Measurements from ENCODE around the gene RSU1. TPM values are rescaled to one million over a fixed set of nuclear protein-coding genes. Genes with fewer than 3 reads are reported as not detected.

Gene RSU1
- total and polyA plus RNA-seq, 4 donors = 46.6 to 84.1 (median 68.1) TPM

- WGBS (ENCODE audit: insufficient coverage) = no CpG with 5 or more reads among the region's 2 CpGs
These were observed 167.5 kb downstream of the RSU1 start for GRCh38 chr10:16649757-16650156.

GRCh38 chr10:16648366-16648765 lies 168.9 kb downstream of the RSU1 start:
- H3K27me3 ChIP-seq (ENCODE audit: control insufficient read depth, insufficient read depth, low read length) = no peaks in the 10 kb centered on the region
- H3K27ac ChIP-seq (ENCODE audit: low read depth, low read length) = no peak overlapping the region
- no peaks in the 10 kb centered on the region for H3K4me1 ChIP-seq (ENCODE audit: control insufficient read depth, insufficient read depth, low read length)
- WGBS (ENCODE audit: insufficient coverage) = 100% methylated on average over 2 of the region's 2 CpGs
- H3K9me3 ChIP-seq (ENCODE audit: control insufficient read depth, insufficient read depth, low read length) = no peaks in the 10 kb centered on the region
- H3K4me3 ChIP-seq (ENCODE audit: low read depth, low read length) = no peak overlapping the region
- no peak for DNase-seq (ENCODE audit: low read depth in 4 of 6, low spot score in 6 of 6)
- H3K36me3 ChIP-seq (ENCODE audit: control insufficient read depth, insufficient read depth, low read length) = no peaks in the 10 kb centered on the region

More at GRCh38 chr10:16649757-16650156, 167.5 kb downstream of the RSU1 start:
- no peaks in the 10 kb centered on the region for H3K4me1 ChIP-seq (ENCODE audit: control insufficient read depth, insufficient read depth, low read length)
- H3K36me3 ChIP-seq (ENCODE audit: control insufficient read depth, insufficient read depth, low read length) = no peaks in the 10 kb centered on the region
- no peak overlapping the region for H3K27ac ChIP-seq (ENCODE audit: low read depth, low read length)
- DNase-seq (ENCODE audit: low read depth in 4 of 6, low spot score in 6 of 6) = peak in 1 of 6 donors; percentile 47
- H3K27me3 ChIP-seq (ENCODE audit: control insufficient read depth, insufficient read depth, low read length) = no peaks in the 10 kb centered on the region
- no peaks in the 10 kb centered on the region for H3K9me3 ChIP-seq (ENCODE audit: control insufficient read depth, insufficient read depth, low read length)
- H3K4me3 ChIP-seq (ENCODE audit: low read depth, low read length) = no peak overlapping the region

- H3K27me3 ChIP-seq (ENCODE audit: control insufficient read depth, insufficient read depth, low read length) = no peaks in the 10 kb centered on the region
- DNase-seq (ENCODE audit: low read depth in 4 of 6, low spot score in 6 of 6) = no peak
- no peak overlapping the region for H3K4me3 ChIP-seq (ENCODE audit: low read depth, low read length)
- no peak overlapping the region for H3K27ac ChIP-seq (ENCODE audit: low read depth, low read length)
- 95% methylated on average over 7 of the region's 13 CpGs for WGBS (ENCODE audit: insufficient coverage)
- H3K4me1 ChIP-seq (ENCODE audit: control insufficient read depth, insufficient read depth, low read length) = no peaks in the 10 kb centered on the region
- H3K36me3 ChIP-seq (ENCODE audit: control insufficient read depth, insufficient read depth, low read length) = no peaks in the 10 kb centered on the region
- no peaks in the 10 kb centered on the region for H3K9me3 ChIP-seq (ENCODE audit: control insufficient read depth, insufficient read depth, low read length)
These were observed 170.8 kb downstream of the RSU1 start for GRCh38 chr10:16646181-16647059.

- H3K27me3 ChIP-seq (ENCODE audit: control insufficient read depth, insufficient read depth, low read length) = no peaks in the 10 kb centered on the region
- H3K4me3 ChIP-seq (ENCODE audit: low read depth, low read length) = no peak overlapping the region
- H3K4me1 ChIP-seq (ENCODE audit: control insufficient read depth, insufficient read depth, low read length) = no peaks in the 10 kb centered on the region
- H3K9me3 ChIP-seq (ENCODE audit: control insufficient read depth, insufficient read depth, low read length) = no peaks in the 10 kb centered on the region
- WGBS (ENCODE audit: insufficient coverage) = 100% methylated on average over 1 of the region's 5 CpGs
- DNase-seq (ENCODE audit: low read depth in 4 of 6, low spot score in 6 of 6) = no peak
- no peaks in the 10 kb centered on the region for H3K36me3 ChIP-seq (ENCODE audit: control insufficient read depth, insufficient read depth, low read length)
- no peak overlapping the region for H3K27ac ChIP-seq (ENCODE audit: low read depth, low read length)
These were observed 173.1 kb downstream of the RSU1 start for GRCh38 chr10:16644146-16644545.

- no CpG with 5 or more reads among the region's 3 CpGs for WGBS (ENCODE audit: insufficient coverage)
- no peaks in the 10 kb centered on the region for H3K27me3 ChIP-seq (ENCODE audit: control insufficient read depth, insufficient read depth, low read length)
- H3K27ac ChIP-seq (ENCODE audit: low read depth, low read length) = no peak overlapping the region
- DNase-seq (ENCODE audit: low read depth in 4 of 6, low spot score in 6 of 6) = no peak
- no peaks in the 10 kb centered on the region for H3K4me1 ChIP-seq (ENCODE audit: control insufficient read depth, insufficient read depth, low read length)
- H3K36me3 ChIP-seq (ENCODE audit: control insufficient read depth, insufficient read depth, low read length) = no peaks in the 10 kb centered on the region
- H3K9me3 ChIP-seq (ENCODE audit: control insufficient read depth, insufficient read depth, low read length) = no peaks in the 10 kb centered on the region
- H3K4me3 ChIP-seq (ENCODE audit: low read depth, low read length) = no peak overlapping the region
These were observed 173.7 kb downstream of the RSU1 start for GRCh38 chr10:16643502-16643901.

GRCh38 chr10:16640153-16640552 lies 177.1 kb downstream of the RSU1 start:
- Histone ChIP-seq H3K4me1 (ENCODE audit: control insufficient read depth, insufficient read depth, low read length) (no peaks in the 10 kb centered on the region), H3K27me3 (ENCODE audit: control insufficient read depth, insufficient read depth, low read length) (no peaks in the 10 kb centered on the region), H3K36me3 (ENCODE audit: control insufficient read depth, insufficient read depth, low read length) (no peaks in the 10 kb centered on the region), H3K27ac (ENCODE audit: low read depth, low read length) (no peak overlapping the region), H3K4me3 (ENCODE audit: low read depth, low read length) (no peak overlapping the region), H3K9me3 (ENCODE audit: control insufficient read depth, insufficient read depth, low read length) (no peaks in the 10 kb centered on the region)
- no peak for DNase-seq (ENCODE audit: low read depth in 4 of 6, low spot score in 6 of 6)
- WGBS (ENCODE audit: insufficient coverage) = 93% methylated on average over 2 of the region's 2 CpGs

GRCh38 chr10:16639471-16639870 lies 177.8 kb downstream of the RSU1 start:
- peak in 1 of 6 donors; percentile 54 for DNase-seq (ENCODE audit: low read depth in 4 of 6, low spot score in 6 of 6)
- Histone ChIP-seq H3K36me3 (ENCODE audit: control insufficient read depth, insufficient read depth, low read length) (no peaks in the 10 kb centered on the region), H3K27me3 (ENCODE audit: control insufficient read depth, insufficient read depth, low read length) (no peaks in the 10 kb centered on the region), H3K4me3 (ENCODE audit: low read depth, low read length) (no peak overlapping the region), H3K9me3 (ENCODE audit: control insufficient read depth, insufficient read depth, low read length) (no peaks in the 10 kb centered on the region), H3K27ac (ENCODE audit: low read depth, low read length) (no peak overlapping the region), H3K4me1 (ENCODE audit: control insufficient read depth, insufficient read depth, low read length) (no peaks in the 10 kb centered on the region)
- no CpG with 5 or more reads among the region's 4 CpGs for WGBS (ENCODE audit: insufficient coverage)

GRCh38 chr10:16632996-16633395 lies 184.2 kb downstream of the RSU1 start:
- Histone ChIP-seq H3K4me1 (ENCODE audit: control insufficient read depth, insufficient read depth, low read length) (no peaks in the 10 kb centered on the region), H3K36me3 (ENCODE audit: control insufficient read depth, insufficient read depth, low read length) (no peaks in the 10 kb centered on the region), H3K4me3 (ENCODE audit: low read depth, low read length) (no peak overlapping the region), H3K9me3 (ENCODE audit: control insufficient read depth, insufficient read depth, low read length) (no peaks in the 10 kb centered on the region), H3K27me3 (ENCODE audit: control insufficient read depth, insufficient read depth, low read length) (no peaks in the 10 kb centered on the region), H3K27ac (ENCODE audit: low read depth, low read length) (no peak overlapping the region)
- no peak for DNase-seq (ENCODE audit: low read depth in 4 of 6, low spot score in 6 of 6)
- WGBS (ENCODE audit: insufficient coverage) = 67% methylated on average over 1 of the region's 5 CpGs

GRCh38 chr10:16626697-16627096 lies 190.5 kb downstream of the RSU1 start:
- no peak overlapping the region for H3K27ac ChIP-seq (ENCODE audit: low read depth, low read length)
- no peaks in the 10 kb centered on the region for H3K9me3 ChIP-seq (ENCODE audit: control insufficient read depth, insufficient read depth, low read length)
- no peaks in the 10 kb centered on the region for H3K4me1 ChIP-seq (ENCODE audit: control insufficient read depth, insufficient read depth, low read length)
- no peaks in the 10 kb centered on the region for H3K36me3 ChIP-seq (ENCODE audit: control insufficient read depth, insufficient read depth, low read length)
- WGBS (ENCODE audit: insufficient coverage) = 85% methylated on average over 5 of the region's 5 CpGs
- no peak for DNase-seq (ENCODE audit: low read depth in 4 of 6, low spot score in 6 of 6)
- no peaks in the 10 kb centered on the region for H3K27me3 ChIP-seq (ENCODE audit: control insufficient read depth, insufficient read depth, low read length)
- H3K4me3 ChIP-seq (ENCODE audit: low read depth, low read length) = no peak overlapping the region

GRCh38 chr10:16612981-16613355 lies 204.3 kb downstream of the RSU1 start:
- DNase-seq (ENCODE audit: low read depth in 4 of 6, low spot score in 6 of 6) = peak in 2 of 6 donors; percentile 9 to 78
- Histone ChIP-seq H3K27me3 (ENCODE audit: control insufficient read depth, insufficient read depth, low read length) (no peaks in the 10 kb centered on the region), H3K27ac (ENCODE audit: low read depth, low read length) (no peak overlapping the region), H3K36me3 (ENCODE audit: control insufficient read depth, insufficient read depth, low read length) (no peaks in the 10 kb centered on the region), H3K9me3 (ENCODE audit: control insufficient read depth, insufficient read depth, low read length) (no peaks in the 10 kb centered on the region), H3K4me1 (ENCODE audit: control insufficient read depth, insufficient read depth, low read length) (peaks cover 6% of the 10 kb centered on the region), H3K4me3 (ENCODE audit: low read depth, low read length) (no peak overlapping the region)
- 88% methylated on average over 2 of the region's 2 CpGs for WGBS (ENCODE audit: insufficient coverage)
